ELR (cell line): ENCODE data around the gene SFT2D1.
"Not testable (repeated sequence)": the region's sequence is repeated elsewhere in the genome, so short reads cannot be mapped to it uniquely, and the experiment has no call there.

Experiments
- DNase-seq: peaks from one replicate; pipeline ENCODE4 v3.0.0-alpha.2; 2015; ENCODE audit warnings: low read depth

SFT2D1 gene

GRCh38 chr6:166362427-166362826 lies 20.1 kb upstream of the SFT2D1 start:
- DNase-seq, result not testable (repeated sequence)

GRCh38 chr6:166361077-166361429 lies 18.7 kb upstream of the SFT2D1 start:
- DNase-seq, result no peak

- DNase-seq, result peak; percentile 34
Measured at GRCh38 chr6:166360243-166361076, 18.1 kb upstream of the SFT2D1 start.

GRCh38 chr6:166355552-166355951 lies 13.2 kb upstream of the SFT2D1 start:
- no peak for DNase-seq

- no peak for DNase-seq
Measured at GRCh38 chr6:166354965-166355364, 12.6 kb upstream of the SFT2D1 start.

- DNase-seq, result no peak
Measured at GRCh38 chr6:166354143-166354542, 11.8 kb upstream of the SFT2D1 start.

- DNase-seq, result no peak
Measured at GRCh38 chr6:166353507-166353906, 11.2 kb upstream of the SFT2D1 start.

- no peak for DNase-seq
Measured at GRCh38 chr6:166352923-166353322, 10.6 kb upstream of the SFT2D1 start.

GRCh38 chr6:166351715-166352285 lies 9.5 kb upstream of the SFT2D1 start:
- peak; percentile 20 for DNase-seq

GRCh38 chr6:166348305-166348949 lies 6.1 kb upstream of the SFT2D1 start:
- no peak for DNase-seq

- DNase-seq, result no peak
Measured at GRCh38 chr6:166346965-166347364, 4.6 kb upstream of the SFT2D1 start.

GRCh38 chr6:166346449-166346848 lies 4.1 kb upstream of the SFT2D1 start:
- DNase-seq, result no peak

GRCh38 chr6:166345672-166346071 lies 3.3 kb upstream of the SFT2D1 start:
- not testable (repeated sequence) for DNase-seq

- DNase-seq, result not testable (repeated sequence)
Measured at GRCh38 chr6:166344921-166345320, 2.6 kb upstream of the SFT2D1 start.

- no peak for DNase-seq
Measured at GRCh38 chr6:166344240-166344639, 1.9 kb upstream of the SFT2D1 start.

GRCh38 chr6:166343150-166343487 lies 774 bp upstream of the SFT2D1 start:
- DNase-seq, result no peak

GRCh38 chr6:166341977-166342348 lies 382 bp downstream of the SFT2D1 start:
- peak; percentile 25 for DNase-seq

- DNase-seq, result no peak
Measured at GRCh38 chr6:166341464-166341863, 881 bp downstream of the SFT2D1 start.

GRCh38 chr6:166338854-166339253 lies 3.5 kb downstream of the SFT2D1 start:
- DNase-seq, result no peak

- DNase-seq, result no peak
Measured at GRCh38 chr6:166336847-166337246, 5.5 kb downstream of the SFT2D1 start.

- no peak for DNase-seq
Measured at GRCh38 chr6:166335378-166336302, 6.7 kb downstream of the SFT2D1 start.

GRCh38 chr6:166334878-166335277 lies 7.5 kb downstream of the SFT2D1 start:
- DNase-seq, result no peak
